Lower lobe of right lung (tissue), 2 donors: ENCODE measurements around the gene TNC. TPM values are rescaled to one million over a fixed set of nuclear protein-coding genes. Genes with fewer than 3 reads are reported as not detected.

Experiments used
- ATAC-seq, 2 donors: fragments of 200-7000 bp; cut with Tn5 transposase; one replicate each; pipeline ENCODE4 v1.9.1; 2020 to 2022; ENCODE audit warnings: mild to moderate bottlenecking in 2 of 2, moderate library complexity in 2 of 2
- DNase-seq: peaks from one replicate; pipeline ENCODE4 v3.0.0-alpha.2; 2020
- H3K27ac ChIP-seq: fragments of 200-600 bp; one replicate; pipeline ENCODE4 v1.8.0; 2022
- H3K27me3 ChIP-seq: fragments of 200-600 bp; one replicate; pipeline ENCODE4 v1.8.0; 2022; ENCODE audit warnings: low read depth
- H3K36me3 ChIP-seq: fragments of 200-600 bp; one replicate; pipeline ENCODE4 v1.8.0; 2022; ENCODE audit warnings: mild to moderate bottlenecking
- H3K4me1 ChIP-seq: fragments of 200-600 bp; one replicate; pipeline ENCODE4 v1.8.0; 2022
- H3K4me3 ChIP-seq: fragments of 200-600 bp; one replicate; pipeline ENCODE4 v1.8.0; 2022; ENCODE audit warnings: mild to moderate bottlenecking
- H3K9me3 ChIP-seq: fragments of 200-600 bp; one replicate; pipeline ENCODE4 v1.8.0; 2022
- intact Hi-C: fragments of 100-400 bp; cut with DNase I; formaldehyde crosslinking; loops from one replicate; pipeline ENCODE4 v1.11.0; 2022
- total RNA-seq: library from RNA; stranded (reverse); fragmentation: NEBNext Ultra II Directional; extraction: Animal tissue kit (Norgen Biotek cat#: 25700); gene quantifications from one replicate; pipeline ENCODE4 v1.2.1, GENCODE V29; 2021
- TF ChIP-seq, protein P1 (sequence below): fragments of 200-600 bp; IDR thresholded peaks from one replicate; pipeline ENCODE4 v1.8.0; 2022; ENCODE audit warnings: antibody characterized with exemption, mild to moderate bottlenecking
- donor health status: DM: no; HTN: yes; CAD: no; lungs with severe emphysema.

The TNC gene
- total RNA-seq, 1 donor from 2014 or later: 18.5 TPM

DNA sequence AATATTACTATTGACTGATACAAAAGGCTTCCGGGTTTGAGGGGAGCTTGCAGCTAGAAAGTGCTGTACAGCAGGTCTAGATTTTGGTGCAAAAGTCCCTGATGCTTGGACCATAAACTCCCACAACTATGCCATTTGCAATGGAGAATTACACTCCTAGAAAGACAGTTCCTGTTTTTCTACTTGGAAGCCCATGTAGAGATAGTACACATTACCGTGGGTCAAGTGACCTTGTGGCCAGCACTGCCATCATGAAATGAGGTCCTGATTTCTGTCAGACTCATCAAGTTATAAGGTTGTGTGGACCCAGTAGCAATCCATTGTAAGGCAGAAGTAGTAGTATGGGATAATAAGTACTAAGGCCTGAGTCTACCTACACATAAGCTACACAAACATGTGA, 144.7 kb downstream of the TNC start:
- intact Hi-C loops: no loop called here
- Histone ChIP-seq H3K36me3 (no peaks in the 10 kb centered on the region), H3K9me3 (no peaks in the 10 kb centered on the region), H3K4me1 (no peaks in the 10 kb centered on the region), H3K27ac (no peak overlapping the region), H3K27me3 (no peaks in the 10 kb centered on the region), H3K4me3 (no peak overlapping the region)
- TF ChIP-seq, protein P1, sequence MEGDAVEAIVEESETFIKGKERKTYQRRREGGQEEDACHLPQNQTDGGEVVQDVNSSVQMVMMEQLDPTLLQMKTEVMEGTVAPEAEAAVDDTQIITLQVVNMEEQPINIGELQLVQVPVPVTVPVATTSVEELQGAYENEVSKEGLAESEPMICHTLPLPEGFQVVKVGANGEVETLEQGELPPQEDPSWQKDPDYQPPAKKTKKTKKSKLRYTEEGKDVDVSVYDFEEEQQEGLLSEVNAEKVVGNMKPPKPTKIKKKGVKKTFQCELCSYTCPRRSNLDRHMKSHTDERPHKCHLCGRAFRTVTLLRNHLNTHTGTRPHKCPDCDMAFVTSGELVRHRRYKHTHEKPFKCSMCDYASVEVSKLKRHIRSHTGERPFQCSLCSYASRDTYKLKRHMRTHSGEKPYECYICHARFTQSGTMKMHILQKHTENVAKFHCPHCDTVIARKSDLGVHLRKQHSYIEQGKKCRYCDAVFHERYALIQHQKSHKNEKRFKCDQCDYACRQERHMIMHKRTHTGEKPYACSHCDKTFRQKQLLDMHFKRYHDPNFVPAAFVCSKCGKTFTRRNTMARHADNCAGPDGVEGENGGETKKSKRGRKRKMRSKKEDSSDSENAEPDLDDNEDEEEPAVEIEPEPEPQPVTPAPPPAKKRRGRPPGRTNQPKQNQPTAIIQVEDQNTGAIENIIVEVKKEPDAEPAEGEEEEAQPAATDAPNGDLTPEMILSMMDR: no peak
- DNase-seq: no peak
- ATAC-seq: peak in 1 of 2 donors; percentile 34

DNA sequence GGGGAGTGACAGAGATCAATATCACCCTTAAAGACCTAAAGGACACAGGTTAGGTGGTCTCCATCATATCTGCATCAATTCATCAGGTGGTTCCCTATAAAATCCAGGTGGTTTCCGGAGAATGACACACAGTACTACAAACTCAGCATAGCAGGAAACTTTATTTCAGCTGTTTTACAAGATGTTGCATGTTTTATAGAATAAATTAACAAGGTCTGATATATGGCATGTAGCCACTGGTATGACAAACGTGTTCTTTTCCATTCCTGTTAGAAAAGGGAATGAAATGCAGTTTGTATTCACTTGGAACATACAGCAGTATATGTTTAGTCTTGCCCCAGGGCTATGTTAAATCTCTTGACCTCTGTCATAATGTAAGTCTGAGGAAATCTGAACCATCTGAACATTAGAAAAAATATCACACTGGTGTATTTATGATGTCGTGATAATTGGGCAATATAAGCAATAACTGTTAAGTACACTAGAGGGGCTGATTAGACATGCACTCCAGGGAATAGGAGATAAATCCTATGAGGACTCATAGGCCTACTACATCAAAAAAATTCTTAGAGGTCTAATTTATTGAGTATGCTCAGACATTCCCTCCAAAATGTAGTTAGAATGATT, 145.3 kb downstream of the TNC start:
- TF ChIP-seq, protein P1: no peak
- H3K27me3 ChIP-seq: no peaks in the 10 kb centered on the region
- intact Hi-C loops: no loop called here
- ATAC-seq (no peak), DNase-seq (no peak)
- no peaks in the 10 kb centered on the region for H3K9me3 ChIP-seq
- no peak overlapping the region for H3K27ac ChIP-seq
- no peaks in the 10 kb centered on the region for H3K36me3 ChIP-seq
- H3K4me1 ChIP-seq: no peaks in the 10 kb centered on the region
- no peak overlapping the region for H3K4me3 ChIP-seq

Other genes with a start within 250 kb of the TNC start
- gene TNFSF8, start 187.6 kb downstream of the TNC start, total RNA-seq: 3.5 TPM